ENCODE data around the gene RTN1. TPM values are rescaled to one million over a fixed set of nuclear protein-coding genes. Genes with fewer than 3 reads are reported as not detected.

The RTN1 gene
- total and polyA plus RNA-seq, 2 of the 8 experiments (the other 6 are each of a cell fraction or from before 2014, with no cell fraction given): 2.8 to 4.9 TPM

DNA sequence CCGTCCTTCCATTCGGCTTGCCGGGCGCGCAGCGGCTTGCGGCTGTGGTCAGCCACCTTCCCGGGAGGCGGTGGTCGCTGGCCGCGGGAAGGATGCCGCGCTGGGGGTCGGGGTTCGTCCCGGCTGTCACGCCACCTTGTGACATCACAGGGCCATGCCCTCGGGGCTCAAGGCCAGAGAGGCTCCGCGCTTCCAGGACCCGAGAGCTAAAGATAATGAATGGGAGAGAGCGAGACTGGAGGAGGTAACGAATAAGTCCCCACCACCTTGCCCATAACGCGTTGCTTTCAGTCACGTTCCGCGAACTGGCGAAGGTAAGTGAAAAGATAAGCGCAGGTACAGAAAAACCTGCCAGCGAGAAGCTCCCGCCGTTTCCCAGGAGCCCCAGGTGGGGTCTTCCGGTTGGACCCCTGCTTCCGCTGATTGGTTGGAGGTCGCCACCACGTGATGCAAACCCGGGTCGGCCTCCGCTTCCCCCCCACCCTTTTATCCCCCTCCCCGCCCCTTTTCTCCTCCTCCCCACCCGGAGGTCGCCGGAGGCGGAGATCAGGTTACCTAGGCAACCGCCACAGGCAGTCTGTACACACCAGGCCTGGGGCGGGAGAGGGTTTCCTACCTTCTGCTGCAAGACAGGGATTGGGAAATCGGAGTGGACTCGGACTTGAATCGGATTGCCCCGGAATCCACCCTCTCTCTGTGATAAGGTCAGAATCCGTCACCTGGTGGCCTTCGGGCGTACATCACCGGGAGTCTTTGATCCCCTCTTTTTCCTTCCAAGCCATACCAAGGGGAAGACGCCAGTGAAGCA lies 49.2 kb upstream of the RTN1 start, which contains the start of gene LRRC9 (continued):
- TF ChIP-seq CHD1 (IDR thresholded peaks at IDR 0.05; ENCODE audit: low read depth, low read length): no peak
- TF ChIP-seq POLR2A (IDR thresholded peaks at IDR 0.05; ENCODE audit: control extremely low read depth in 1 of 2, low read depth in 2 of 2, low read length in 2 of 2): peak; percentile 51 to 80; a peak in 2 of 3 replicates
- TF ChIP-seq, protein P1, sequence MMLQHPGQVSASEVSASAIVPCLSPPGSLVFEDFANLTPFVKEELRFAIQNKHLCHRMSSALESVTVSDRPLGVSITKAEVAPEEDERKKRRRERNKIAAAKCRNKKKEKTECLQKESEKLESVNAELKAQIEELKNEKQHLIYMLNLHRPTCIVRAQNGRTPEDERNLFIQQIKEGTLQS (IDR thresholded peaks at IDR 0.05; ENCODE audit: insufficient read depth, low read depth, low read length): no peak
- TF ChIP-seq PHF8 (conservative IDR thresholded peaks at IDR 0.05; ENCODE audit: low read depth, low read length): peak; percentile 91
- TF ChIP-seq SIRT6 (IDR thresholded peaks at IDR 0.05; ENCODE audit: low read length): no peak
- TF ChIP-seq, protein P2, sequence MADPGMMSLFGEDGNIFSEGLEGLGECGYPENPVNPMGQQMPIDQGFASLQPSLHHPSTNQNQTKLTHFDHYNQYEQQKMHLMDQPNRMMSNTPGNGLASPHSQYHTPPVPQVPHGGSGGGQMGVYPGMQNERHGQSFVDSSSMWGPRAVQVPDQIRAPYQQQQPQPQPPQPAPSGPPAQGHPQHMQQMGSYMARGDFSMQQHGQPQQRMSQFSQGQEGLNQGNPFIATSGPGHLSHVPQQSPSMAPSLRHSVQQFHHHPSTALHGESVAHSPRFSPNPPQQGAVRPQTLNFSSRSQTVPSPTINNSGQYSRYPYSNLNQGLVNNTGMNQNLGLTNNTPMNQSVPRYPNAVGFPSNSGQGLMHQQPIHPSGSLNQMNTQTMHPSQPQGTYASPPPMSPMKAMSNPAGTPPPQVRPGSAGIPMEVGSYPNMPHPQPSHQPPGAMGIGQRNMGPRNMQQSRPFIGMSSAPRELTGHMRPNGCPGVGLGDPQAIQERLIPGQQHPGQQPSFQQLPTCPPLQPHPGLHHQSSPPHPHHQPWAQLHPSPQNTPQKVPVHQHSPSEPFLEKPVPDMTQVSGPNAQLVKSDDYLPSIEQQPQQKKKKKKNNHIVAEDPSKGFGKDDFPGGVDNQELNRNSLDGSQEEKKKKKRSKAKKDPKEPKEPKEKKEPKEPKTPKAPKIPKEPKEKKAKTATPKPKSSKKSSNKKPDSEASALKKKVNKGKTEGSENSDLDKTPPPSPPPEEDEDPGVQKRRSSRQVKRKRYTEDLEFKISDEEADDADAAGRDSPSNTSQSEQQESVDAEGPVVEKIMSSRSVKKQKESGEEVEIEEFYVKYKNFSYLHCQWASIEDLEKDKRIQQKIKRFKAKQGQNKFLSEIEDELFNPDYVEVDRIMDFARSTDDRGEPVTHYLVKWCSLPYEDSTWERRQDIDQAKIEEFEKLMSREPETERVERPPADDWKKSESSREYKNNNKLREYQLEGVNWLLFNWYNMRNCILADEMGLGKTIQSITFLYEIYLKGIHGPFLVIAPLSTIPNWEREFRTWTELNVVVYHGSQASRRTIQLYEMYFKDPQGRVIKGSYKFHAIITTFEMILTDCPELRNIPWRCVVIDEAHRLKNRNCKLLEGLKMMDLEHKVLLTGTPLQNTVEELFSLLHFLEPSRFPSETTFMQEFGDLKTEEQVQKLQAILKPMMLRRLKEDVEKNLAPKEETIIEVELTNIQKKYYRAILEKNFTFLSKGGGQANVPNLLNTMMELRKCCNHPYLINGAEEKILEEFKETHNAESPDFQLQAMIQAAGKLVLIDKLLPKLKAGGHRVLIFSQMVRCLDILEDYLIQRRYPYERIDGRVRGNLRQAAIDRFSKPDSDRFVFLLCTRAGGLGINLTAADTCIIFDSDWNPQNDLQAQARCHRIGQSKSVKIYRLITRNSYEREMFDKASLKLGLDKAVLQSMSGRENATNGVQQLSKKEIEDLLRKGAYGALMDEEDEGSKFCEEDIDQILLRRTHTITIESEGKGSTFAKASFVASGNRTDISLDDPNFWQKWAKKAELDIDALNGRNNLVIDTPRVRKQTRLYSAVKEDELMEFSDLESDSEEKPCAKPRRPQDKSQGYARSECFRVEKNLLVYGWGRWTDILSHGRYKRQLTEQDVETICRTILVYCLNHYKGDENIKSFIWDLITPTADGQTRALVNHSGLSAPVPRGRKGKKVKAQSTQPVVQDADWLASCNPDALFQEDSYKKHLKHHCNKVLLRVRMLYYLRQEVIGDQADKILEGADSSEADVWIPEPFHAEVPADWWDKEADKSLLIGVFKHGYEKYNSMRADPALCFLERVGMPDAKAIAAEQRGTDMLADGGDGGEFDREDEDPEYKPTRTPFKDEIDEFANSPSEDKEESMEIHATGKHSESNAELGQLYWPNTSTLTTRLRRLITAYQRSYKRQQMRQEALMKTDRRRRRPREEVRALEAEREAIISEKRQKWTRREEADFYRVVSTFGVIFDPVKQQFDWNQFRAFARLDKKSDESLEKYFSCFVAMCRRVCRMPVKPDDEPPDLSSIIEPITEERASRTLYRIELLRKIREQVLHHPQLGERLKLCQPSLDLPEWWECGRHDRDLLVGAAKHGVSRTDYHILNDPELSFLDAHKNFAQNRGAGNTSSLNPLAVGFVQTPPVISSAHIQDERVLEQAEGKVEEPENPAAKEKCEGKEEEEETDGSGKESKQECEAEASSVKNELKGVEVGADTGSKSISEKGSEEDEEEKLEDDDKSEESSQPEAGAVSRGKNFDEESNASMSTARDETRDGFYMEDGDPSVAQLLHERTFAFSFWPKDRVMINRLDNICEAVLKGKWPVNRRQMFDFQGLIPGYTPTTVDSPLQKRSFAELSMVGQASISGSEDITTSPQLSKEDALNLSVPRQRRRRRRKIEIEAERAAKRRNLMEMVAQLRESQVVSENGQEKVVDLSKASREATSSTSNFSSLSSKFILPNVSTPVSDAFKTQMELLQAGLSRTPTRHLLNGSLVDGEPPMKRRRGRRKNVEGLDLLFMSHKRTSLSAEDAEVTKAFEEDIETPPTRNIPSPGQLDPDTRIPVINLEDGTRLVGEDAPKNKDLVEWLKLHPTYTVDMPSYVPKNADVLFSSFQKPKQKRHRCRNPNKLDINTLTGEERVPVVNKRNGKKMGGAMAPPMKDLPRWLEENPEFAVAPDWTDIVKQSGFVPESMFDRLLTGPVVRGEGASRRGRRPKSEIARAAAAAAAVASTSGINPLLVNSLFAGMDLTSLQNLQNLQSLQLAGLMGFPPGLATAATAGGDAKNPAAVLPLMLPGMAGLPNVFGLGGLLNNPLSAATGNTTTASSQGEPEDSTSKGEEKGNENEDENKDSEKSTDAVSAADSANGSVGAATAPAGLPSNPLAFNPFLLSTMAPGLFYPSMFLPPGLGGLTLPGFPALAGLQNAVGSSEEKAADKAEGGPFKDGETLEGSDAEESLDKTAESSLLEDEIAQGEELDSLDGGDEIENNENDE (IDR thresholded peaks at IDR 0.05; ENCODE audit: insufficient replicate concordance, low read length): no peak

All from H1 (cell line).